AG09319 (cell line): ENCODE results near the gene CNTLN.

Experiments used
- DNase-seq: peaks from one replicate; pipeline ENCODE4 v3.0.0-alpha.2; 2010; ENCODE audit warnings: low read depth; ENCODE audit errors: extremely low read depth
- TF ChIP-seq, protein P1 (sequence below): IDR thresholded peaks from 2 replicates; pipeline ENCODE4 v1.5.1; 2011; ENCODE audit warnings: low read depth, mild to moderate bottlenecking, inconsistent platforms, low read length, moderate library complexity

Gene CNTLN

GRCh38 chr9:17484906-17485305 lies 350.1 kb downstream of the CNTLN start:
- no peak for DNase-seq
- TF ChIP-seq, protein P1, sequence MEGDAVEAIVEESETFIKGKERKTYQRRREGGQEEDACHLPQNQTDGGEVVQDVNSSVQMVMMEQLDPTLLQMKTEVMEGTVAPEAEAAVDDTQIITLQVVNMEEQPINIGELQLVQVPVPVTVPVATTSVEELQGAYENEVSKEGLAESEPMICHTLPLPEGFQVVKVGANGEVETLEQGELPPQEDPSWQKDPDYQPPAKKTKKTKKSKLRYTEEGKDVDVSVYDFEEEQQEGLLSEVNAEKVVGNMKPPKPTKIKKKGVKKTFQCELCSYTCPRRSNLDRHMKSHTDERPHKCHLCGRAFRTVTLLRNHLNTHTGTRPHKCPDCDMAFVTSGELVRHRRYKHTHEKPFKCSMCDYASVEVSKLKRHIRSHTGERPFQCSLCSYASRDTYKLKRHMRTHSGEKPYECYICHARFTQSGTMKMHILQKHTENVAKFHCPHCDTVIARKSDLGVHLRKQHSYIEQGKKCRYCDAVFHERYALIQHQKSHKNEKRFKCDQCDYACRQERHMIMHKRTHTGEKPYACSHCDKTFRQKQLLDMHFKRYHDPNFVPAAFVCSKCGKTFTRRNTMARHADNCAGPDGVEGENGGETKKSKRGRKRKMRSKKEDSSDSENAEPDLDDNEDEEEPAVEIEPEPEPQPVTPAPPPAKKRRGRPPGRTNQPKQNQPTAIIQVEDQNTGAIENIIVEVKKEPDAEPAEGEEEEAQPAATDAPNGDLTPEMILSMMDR, result no peak

- DNase-seq, result no peak
- TF ChIP-seq, protein P1, result no peak
These were observed 351.6 kb downstream of the CNTLN start for GRCh38 chr9:17486396-17486795.

DNA sequence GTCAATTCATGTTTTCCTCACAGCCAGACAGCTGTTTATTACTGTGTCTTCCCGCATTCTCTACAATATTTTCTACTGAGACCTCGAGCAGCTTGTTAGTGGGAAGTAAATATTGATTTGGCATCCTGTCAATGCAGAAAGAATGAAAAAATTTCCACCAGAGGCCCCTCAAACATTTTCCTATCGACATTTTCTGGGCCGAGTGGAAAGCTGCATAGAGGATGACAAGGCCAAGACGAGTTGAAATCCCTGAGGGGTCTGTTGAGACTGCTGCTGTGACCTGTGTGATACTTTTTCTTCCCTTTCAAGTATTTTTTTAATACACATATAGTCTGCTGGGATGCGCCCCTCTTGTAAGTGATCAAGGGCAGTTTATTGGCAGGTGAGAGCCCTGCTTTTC lies 352.6 kb downstream of the CNTLN start:
- TF ChIP-seq, protein P1, result no peak
- DNase-seq, result no peak

DNA sequence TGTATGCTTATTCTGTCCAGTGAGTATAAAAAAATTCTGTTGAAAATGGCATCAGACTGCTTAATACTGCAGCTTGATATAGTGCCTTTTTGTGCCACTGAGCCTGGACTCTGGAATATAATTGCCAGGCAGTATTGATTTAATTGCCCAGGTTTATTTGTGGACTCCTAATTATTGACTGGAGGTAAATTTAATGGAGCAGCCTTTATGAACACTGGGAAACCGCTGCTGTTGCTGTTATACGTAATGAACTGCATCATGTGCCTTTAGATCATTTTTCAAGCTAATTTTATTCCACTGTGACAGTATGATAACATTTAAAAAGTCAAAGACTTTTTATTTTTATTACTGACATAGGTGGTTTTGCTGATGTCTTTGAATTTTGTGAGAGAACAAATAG lies 353.8 kb downstream of the CNTLN start:
- TF ChIP-seq, protein P1, result no peak
- DNase-seq, result no peak

GRCh38 chr9:17490110-17490509 lies 355.3 kb downstream of the CNTLN start:
- TF ChIP-seq, protein P1, result no peak
- no peak for DNase-seq

DNA sequence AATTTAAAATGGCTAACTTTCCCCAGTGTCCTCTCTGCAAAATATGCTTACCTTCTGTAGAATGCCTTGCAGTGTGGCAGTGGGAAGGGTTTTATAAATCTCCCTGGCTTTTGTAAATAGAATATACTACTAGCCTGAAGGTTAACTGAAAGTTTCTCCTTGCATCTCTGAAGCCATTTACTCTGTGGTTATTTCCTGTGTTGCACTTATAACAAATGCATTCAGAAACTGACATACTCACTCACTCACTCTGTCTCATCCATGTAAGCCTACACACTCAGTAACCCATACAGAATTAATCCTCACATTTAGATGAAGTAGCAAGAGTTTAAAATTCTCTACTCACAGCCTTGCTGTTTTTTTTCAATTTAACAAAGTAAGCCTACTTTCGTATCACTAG lies 356.9 kb downstream of the CNTLN start:
- DNase-seq, result no peak
- TF ChIP-seq, protein P1, result no peak

DNA sequence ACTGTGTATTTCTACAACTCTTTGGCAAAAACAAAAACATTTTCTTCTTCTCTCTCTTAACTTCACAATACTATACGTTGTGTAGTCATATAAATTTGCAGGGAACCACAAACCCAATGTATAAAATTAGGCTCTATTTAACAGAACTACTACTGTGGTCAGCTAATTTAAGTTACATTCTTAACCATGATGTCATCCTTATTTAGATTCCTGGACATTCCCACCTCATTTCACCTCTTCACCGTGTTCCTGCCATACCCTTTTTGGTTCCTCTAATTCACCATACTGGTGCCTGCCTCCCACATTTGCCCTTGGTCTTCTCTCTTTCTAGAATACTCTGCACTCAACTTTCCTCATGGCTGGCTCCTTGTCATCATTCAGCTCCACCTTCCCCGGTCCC lies 368.4 kb downstream of the CNTLN start:
- no peak for DNase-seq

More for the DNA sequence above, 368.4 kb downstream of the CNTLN start:
- TF ChIP-seq, protein P1, result no peak
